HG02763 (cell line): ENCODE results near the gene NEURL2.
"Not testable (repeated sequence)": the region's sequence is repeated elsewhere in the genome, so short reads cannot be mapped to it uniquely, and the experiment has no call there.

Source experiments
- ATAC-seq: cut with Tn5 transposase; IDR thresholded peaks from one replicate; pipeline ENCODE4 v1.9.1; 2021; ENCODE audit warnings: mild to moderate bottlenecking, moderate library complexity; ENCODE audit not compliant: unreplicated experiment

Gene NEURL2

GRCh38 chr20:45874576-45874975 is 16.4 kb downstream of the NEURL2 start:
- ATAC-seq: no peak

GRCh38 chr20:45874104-45874481 is 16.9 kb downstream of the NEURL2 start:
- not testable (repeated sequence) for ATAC-seq

DNA sequence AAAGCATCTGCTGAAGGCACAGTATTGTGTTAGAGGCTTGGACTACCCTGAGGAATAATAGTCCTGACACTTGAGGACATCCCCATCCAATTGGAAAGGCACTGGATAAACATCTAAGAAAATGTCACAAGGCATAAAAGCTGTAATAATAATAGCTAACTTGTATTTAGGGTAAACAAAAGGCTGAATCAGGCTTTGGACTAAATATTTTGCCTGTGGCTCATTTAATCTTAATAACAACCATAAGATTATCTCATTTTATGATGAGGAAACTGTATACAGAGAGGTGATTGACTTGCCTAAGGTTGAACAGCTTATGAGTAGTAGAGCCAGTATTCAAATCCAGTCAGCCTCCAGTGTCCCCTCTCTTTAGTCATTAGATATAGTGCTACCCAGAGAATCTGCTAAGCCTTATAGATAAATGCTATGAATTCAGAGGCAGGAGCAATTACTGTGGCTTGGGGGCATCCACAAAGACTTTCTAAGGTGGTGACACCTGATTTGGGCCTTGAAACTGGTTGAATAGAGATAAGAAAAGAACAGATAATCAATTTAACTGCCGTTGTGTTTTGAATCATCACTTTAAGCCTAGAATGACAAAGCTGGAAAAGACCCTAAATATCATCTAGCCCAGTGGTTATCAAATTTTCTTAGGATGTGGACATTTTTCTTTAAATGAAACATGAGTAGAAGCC is 17.5 kb downstream of the NEURL2 start:
- no peak for ATAC-seq

DNA sequence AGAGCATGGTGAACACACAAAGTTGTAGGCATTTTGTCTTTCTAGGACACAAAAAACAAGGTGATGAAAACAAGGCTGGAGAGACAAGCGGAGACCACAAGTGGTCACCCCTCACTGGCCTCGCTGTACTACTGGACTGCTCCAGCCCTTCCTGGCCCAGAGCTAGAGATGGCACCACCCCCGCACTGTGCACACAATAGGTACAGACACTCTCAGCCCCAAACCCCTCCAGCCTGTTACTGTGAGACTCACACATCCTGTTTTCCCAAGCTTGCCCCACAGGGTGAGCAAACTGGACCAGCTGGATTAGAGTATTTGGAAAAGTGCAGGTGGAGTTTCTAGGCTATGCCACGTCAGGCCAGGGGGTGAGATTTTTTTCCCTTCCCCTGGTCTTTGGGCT is 18.4 kb downstream of the NEURL2 start:
- no peak for ATAC-seq

- no peak for ATAC-seq
These were observed 23.2 kb downstream of the NEURL2 start for GRCh38 chr20:45867819-45868176.

GRCh38 chr20:45867136-45867818 is 23.7 kb downstream of the NEURL2 start:
- no peak for ATAC-seq

GRCh38 chr20:45866454-45866853 is 24.6 kb downstream of the NEURL2 start:
- no peak for ATAC-seq

GRCh38 chr20:45863543-45864470 is 27.2 kb downstream of the NEURL2 start:
- no peak for ATAC-seq

DNA sequence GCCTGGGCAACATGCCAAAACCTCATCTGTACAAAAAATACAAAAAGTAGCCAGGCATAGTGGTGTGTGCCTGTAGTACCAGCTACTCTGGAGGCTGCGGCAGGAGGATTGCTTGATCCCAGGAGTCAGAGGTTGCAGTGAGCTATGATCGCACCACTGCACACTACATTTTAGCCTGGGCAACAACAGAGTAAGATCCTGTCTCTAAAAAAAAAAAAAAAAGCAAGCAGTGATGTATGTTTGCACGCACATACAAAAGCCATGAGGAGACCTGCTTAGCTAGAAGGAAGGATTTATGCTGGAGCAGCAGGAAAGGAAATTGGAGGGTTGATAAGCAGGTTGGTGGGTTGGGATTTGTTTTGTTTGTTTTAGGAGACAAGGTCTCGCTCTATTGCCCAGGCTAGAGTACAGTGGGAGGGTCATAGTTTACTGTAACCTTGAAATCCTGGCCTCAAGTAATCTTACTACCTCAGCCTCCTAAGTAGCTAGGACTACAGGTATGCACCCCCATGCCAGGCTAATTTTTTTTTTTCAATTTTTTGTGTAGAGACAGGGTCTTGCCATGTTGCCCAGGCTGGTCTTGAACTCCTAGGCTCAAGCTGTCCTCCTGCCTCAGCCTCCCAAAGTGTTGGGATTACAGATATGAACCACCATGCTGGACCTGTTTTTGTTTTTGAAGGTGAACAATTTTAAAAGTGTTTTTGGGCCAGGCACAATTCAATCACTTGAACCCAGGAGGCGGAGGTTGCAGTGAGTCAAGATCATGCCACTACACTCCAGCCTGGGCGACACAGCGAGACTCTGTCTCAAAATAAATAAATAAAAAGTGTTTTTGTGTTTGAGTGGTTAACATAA is 29.6 kb downstream of the NEURL2 start:
- no peak for ATAC-seq

GRCh38 chr20:45860560-45861220 is 30.3 kb downstream of the NEURL2 start:
- no peak for ATAC-seq

GRCh38 chr20:45859916-45860315 is 31.1 kb downstream of the NEURL2 start:
- ATAC-seq: no peak

DNA sequence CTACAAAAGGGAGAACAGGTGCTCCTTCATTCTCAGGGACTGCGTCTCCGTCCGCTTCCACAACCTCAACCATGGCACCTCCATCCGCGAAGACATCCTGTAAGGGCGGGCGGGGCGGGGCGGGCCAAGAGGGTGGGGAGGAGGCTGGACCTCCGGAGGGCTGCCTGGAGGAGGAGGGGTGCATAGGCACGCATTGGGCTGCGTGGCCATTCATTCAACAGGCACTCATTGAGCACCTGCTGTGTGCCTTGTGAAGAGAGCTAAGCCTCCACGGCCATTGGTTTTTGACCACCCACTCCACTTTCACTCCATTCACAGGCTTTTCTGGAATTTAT is 33.2 kb downstream of the NEURL2 start:
- ATAC-seq: no peak

DNA sequence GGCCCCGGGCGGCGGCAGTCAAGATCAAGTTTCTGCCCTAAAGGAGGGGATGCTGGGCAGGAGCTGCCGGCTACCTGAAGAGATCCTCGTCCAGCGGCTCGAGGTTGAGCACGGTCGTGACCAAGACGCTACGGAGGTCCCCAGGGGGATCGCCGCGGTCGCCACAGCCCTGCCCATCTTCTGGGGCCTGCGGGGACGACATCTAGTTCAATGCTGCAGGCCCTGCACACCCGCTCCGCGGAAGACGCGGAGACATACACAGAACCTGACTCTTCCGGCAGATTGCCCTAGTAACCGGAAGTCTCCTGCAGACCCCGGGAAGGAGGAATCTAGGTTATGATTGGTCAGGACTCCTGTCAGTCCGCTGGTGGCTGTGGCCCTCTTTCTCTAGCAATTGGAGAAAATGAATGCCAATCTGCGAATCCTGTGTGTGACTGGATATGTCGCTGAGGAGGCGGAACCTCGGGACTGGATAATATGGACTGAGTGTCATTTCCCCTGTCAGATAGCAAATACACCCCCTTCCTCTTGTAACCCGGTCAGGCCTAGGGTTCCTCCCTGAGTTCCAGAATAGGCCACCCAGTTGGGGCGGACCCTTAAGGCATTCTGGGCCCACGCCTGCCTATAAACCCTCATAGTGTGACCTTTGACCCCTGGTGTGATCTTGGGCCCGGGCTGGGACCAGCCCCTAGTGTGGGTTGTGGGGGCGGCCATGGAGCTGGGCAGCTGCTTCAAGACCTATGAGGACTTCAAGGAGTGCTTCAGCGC is 33.7 kb downstream of the NEURL2 start, which contains the start of the genes ACOT8 and ZSWIM3:
ACOT8 (minus strand) TSS at position 279 of the 768 bp plus-strand sequence; CDS start at position 202, 77 bp downstream.
ZSWIM3 (plus strand) TSS at position 501 of the 768 bp plus-strand sequence; CDS start at position 713, 212 bp downstream.
- ATAC-seq: peak; percentile 98

GRCh38 chr20:45853484-45853883 is 37.5 kb downstream of the NEURL2 start:
- ATAC-seq: no peak

DNA sequence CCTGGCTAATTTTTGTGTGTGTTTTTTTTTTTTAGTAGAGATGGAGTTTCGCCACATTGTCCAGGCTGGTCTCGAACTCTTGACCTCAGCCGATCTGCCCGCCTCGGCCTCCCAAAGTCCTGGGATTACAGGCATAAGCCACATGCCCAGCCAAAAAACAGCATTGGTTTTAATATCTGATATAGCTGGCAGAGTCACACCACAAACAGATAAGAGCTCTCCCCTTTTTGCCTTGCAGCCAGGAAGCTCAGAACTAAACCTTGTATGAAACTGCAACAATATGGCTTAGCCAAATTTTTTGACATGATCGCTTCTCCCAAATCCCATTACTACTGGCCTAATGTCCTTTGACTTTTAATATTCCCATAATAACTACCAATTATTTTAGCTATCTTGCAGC is 38.7 kb downstream of the NEURL2 start:
- no peak for ATAC-seq

GRCh38 chr20:45851501-45851900 is 39.5 kb downstream of the NEURL2 start:
- no peak for ATAC-seq

DNA sequence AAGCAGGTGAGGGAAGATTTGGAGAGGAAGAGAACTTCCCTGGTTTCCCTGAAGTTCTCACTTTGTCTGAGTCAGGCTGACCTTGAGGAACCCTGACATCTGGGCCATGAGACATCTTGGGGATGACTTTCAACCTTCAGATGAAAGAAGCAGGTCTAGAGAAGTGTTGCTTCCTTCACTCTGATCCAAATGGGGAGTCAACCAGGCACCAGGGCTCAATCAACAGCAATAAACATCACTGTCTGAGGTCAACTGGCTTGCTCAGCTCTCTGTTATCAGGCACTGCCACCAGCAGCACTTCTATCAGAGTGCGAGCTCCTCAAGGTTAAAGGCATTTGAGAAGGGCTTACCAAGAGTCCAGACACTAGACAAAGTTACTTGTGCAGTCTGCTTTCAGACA is 40.1 kb downstream of the NEURL2 start:
- ATAC-seq: no peak

- ATAC-seq: no peak
These were observed 40.8 kb downstream of the NEURL2 start for GRCh38 chr20:45850238-45850637.

GRCh38 chr20:45848969-45849582 is 41.9 kb downstream of the NEURL2 start:
- ATAC-seq: no peak
